DND-41 (cell line): ENCODE measurements around the gene AKAP8.
"Not testable (repeated sequence)": the region's sequence is repeated elsewhere in the genome, so short reads cannot be mapped to it uniquely, and the experiment has no call there.

ENCODE experiments used
- ATAC-seq: fragments of 200-7000 bp; cut with Tn5 transposase; 3 replicates; pipeline ENCODE4 v1.9.1; 2021; ENCODE audit warnings: low read depth; ENCODE audit not compliant: insufficient read depth
- DNase-seq: peaks from one replicate; pipeline ENCODE4 v3.0.0-alpha.2; 2020
- H2AFZ ChIP-seq: 2 replicates; pipeline ENCODE4 v1.6.0; 2012; ENCODE audit warnings: low read depth, low read length
- H3K27ac ChIP-seq: 2 replicates; pipeline ENCODE4 v1.5.1; 2012; ENCODE audit warnings: low read length, inconsistent platforms
- H3K27me3 ChIP-seq: fragments of 200-600 bp; sonication (generic); 2 replicates; pipeline ENCODE4 v1.6.0; 2012; ENCODE audit warnings: low read length, mild to moderate bottlenecking, inconsistent platforms; ENCODE audit not compliant: insufficient read depth, poor library complexity
- H3K36me3 ChIP-seq: 2 replicates; pipeline ENCODE4 v1.5.1; 2012; ENCODE audit warnings: low read length, inconsistent platforms; ENCODE audit not compliant: insufficient read depth
- H3K4me1 ChIP-seq: 2 replicates; pipeline ENCODE4 v1.5.1; 2012; ENCODE audit warnings: mild to moderate bottlenecking, low read length; ENCODE audit not compliant: insufficient read depth
- H3K4me2 ChIP-seq: 2 replicates; pipeline ENCODE4 v1.6.0; 2012; ENCODE audit warnings: mild to moderate bottlenecking, moderate library complexity, low read length, inconsistent platforms; ENCODE audit not compliant: insufficient read depth
- H3K4me3 ChIP-seq, 2 experiments: fragments of 200-600 bp in 1 of 2; shearing (Covaris generic) in 1 of 2; 2 replicates each; pipeline ENCODE4 v1.5.1; 2012 to 2016; ENCODE audit warnings: inconsistent platforms in 2 of 2, low read length in 2 of 2, mild to moderate bottlenecking in 2 of 2, low read depth in 1 of 2, moderate library complexity in 1 of 2
- H3K79me2 ChIP-seq: 2 replicates; pipeline ENCODE4 v1.6.0; 2012; ENCODE audit warnings: low read length, inconsistent platforms; ENCODE audit not compliant: insufficient read depth
- H3K9ac ChIP-seq: 2 replicates; pipeline ENCODE4 v1.6.0; 2012; ENCODE audit warnings: low read depth, mild to moderate bottlenecking, inconsistent platforms, low read length, moderate library complexity
- H3K9me3 ChIP-seq: 2 replicates; pipeline ENCODE4 v1.5.1; 2012; ENCODE audit warnings: low read length, moderate library complexity, mild to moderate bottlenecking, inconsistent platforms; ENCODE audit not compliant: insufficient read depth, severe bottlenecking
- H4K20me1 ChIP-seq: 2 replicates; pipeline ENCODE4 v1.6.0; 2012; ENCODE audit warnings: low read length; ENCODE audit not compliant: insufficient read depth
- EZH2 ChIP-seq: IDR thresholded peaks from 3 replicates; pipeline ENCODE4 v1.6.1; 2012; ENCODE audit warnings: borderline replicate concordance, low read depth, mild to moderate bottlenecking, moderate library complexity, low read length, inconsistent platforms; ENCODE audit not compliant: severe bottlenecking
- TF ChIP-seq, protein P1 (sequence below): IDR thresholded peaks from 2 replicates; pipeline ENCODE4 v1.5.1; 2012; ENCODE audit warnings: borderline replicate concordance, low read length, moderate library complexity, mild to moderate bottlenecking; ENCODE audit not compliant: poor library complexity, severe bottlenecking; ENCODE audit errors: extremely low read depth

Gene AKAP8

DNA sequence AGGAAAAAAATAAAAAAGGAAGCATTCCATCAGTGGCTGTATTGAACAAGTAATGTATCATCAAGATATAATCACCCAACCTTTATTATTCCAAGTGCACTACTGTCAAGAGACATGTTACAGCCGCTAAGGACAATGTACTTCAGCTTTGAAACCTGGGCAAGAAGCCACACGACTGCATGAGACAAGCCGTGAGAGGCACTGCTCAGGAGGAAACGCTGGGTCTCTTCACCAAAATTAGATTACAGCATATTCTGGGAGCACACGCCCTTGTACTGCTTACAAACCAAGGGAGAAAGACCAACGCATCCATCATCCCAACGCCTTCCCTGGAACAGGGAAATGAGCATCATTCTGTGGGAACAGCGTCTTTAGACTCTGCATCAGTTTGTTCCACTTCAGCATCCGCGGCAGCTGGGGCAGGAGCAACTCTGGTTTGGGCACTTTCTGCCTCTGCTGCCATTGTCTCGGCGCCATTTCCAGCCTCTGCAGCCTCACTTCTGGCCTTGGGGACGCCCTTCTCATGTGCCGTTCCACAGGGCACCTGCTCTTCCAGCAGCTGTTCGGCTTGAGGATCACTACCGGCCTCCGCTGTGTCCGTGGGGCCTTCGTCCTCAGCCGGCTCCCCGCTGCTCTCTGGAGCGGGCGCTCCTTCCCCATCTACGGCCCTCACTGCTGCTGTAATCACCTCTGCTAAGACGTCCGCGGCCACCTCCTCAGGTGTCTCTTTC lies 24.9 kb downstream of the AKAP8 start:
- Histone ChIP-seq H3K9ac (no peak overlapping the region), H3K27ac (no peak overlapping the region), H3K27me3 (no peaks in the 10 kb centered on the region), H3K4me1 (no peaks in the 10 kb centered on the region), H3K4me3 (no peak overlapping the region), H4K20me1 (0 out of 2 replicates have a peak, but pooled peaks cover 5% of the 10 kb centered on the region), H3K4me2 (no peak overlapping the region), H2AFZ (no peak overlapping the region), H3K79me2 (peaks cover 4% of the 10 kb centered on the region; the same call in 1 of the 2 replicates), H3K36me3 (peaks cover 63% of the 10 kb centered on the region), H3K9me3 (no peaks in the 10 kb centered on the region)
- no peak for ATAC-seq
- DNase-seq: no peak
- no peak for TF ChIP-seq EZH2
- TF ChIP-seq, protein P1, sequence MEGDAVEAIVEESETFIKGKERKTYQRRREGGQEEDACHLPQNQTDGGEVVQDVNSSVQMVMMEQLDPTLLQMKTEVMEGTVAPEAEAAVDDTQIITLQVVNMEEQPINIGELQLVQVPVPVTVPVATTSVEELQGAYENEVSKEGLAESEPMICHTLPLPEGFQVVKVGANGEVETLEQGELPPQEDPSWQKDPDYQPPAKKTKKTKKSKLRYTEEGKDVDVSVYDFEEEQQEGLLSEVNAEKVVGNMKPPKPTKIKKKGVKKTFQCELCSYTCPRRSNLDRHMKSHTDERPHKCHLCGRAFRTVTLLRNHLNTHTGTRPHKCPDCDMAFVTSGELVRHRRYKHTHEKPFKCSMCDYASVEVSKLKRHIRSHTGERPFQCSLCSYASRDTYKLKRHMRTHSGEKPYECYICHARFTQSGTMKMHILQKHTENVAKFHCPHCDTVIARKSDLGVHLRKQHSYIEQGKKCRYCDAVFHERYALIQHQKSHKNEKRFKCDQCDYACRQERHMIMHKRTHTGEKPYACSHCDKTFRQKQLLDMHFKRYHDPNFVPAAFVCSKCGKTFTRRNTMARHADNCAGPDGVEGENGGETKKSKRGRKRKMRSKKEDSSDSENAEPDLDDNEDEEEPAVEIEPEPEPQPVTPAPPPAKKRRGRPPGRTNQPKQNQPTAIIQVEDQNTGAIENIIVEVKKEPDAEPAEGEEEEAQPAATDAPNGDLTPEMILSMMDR: no peak

DNA sequence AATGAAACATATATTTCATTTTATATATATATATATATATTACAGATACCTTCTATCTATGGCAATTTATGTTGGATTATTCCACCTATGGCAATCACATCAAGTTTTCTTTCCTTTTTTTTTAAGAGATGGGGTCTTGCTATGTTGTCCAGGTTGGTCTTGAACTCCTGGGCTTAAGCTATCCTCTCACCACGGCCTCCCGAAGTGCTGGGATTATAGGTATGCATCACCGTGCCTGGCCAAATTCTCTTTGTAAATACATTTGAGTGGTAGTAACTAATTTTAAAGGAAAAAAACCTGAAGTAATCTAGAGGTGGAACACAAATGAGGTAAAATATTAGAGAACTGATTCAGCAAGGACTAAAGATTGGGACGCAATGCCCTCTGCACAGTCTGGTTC lies 25.7 kb downstream of the AKAP8 start:
- ATAC-seq: no peak
- Histone ChIP-seq H3K79me2 (peaks cover 4% of the 10 kb centered on the region; the same call in 1 of the 2 replicates), H3K4me1 (no peaks in the 10 kb centered on the region), H3K27me3 (no peaks in the 10 kb centered on the region), H2AFZ (no peak overlapping the region), H4K20me1 (0 out of 2 replicates have a peak, but pooled peaks cover 5% of the 10 kb centered on the region), H3K4me3 (no peak overlapping the region), H3K27ac (no peak overlapping the region), H3K9me3 (no peaks in the 10 kb centered on the region), H3K9ac (no peak overlapping the region), H3K36me3 (peaks cover 55% of the 10 kb centered on the region), H3K4me2 (no peak overlapping the region)
- DNase-seq: no peak
- TF ChIP-seq, protein P1: no peak
- no peak for TF ChIP-seq EZH2

DNA sequence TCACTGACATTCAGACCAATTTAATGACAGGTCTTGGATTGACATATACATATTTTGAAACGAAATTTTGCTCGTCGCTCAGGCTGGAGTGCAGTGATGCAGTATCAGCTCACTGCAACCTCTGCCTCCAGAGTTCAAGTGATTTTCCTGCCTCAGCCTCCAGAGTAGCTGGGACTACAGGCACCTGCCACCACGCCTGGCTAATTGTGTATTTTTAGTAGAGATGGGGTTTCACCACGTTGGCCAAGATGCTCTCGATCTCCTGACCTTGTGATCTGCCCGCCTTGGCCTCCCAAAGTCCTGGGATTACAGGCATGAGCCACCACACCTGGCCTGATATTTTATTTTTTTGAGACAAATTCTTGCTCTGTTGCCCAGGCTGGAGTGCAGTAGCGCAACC lies 27.1 kb downstream of the AKAP8 start:
- H3K9me3 ChIP-seq, H3K4me2 ChIP-seq, H3K9ac ChIP-seq, H3K27ac ChIP-seq, H3K4me3 ChIP-seq, H3K27me3 ChIP-seq, H2AFZ ChIP-seq, H4K20me1 ChIP-seq, DNase-seq, ATAC-seq, H3K79me2 ChIP-seq, H3K4me1 ChIP-seq: not testable (repeated sequence)
- peaks cover 41% of the 10 kb centered on the region for H3K36me3 ChIP-seq

DNA sequence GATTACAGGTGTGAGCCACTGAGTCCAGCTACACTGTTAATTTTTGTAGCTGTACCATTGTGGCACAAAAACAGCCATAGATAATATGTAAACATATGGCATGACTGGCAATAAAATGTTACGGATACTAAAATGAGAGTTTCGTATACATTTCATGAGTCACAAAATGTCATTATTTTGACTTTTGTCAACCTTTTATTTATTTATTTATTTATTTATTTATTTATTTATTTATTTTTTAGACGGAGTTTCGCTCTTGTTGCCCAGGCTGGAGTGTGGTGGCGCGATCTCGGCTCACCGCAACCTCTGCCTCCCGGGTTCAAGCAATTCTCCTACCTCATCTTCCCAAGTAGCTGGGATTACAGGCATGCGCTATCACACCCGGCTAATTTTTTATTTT lies 38.3 kb downstream of the AKAP8 start:
- H4K20me1 ChIP-seq, H3K79me2 ChIP-seq, DNase-seq, ATAC-seq, H3K4me3 ChIP-seq, H3K9me3 ChIP-seq, H3K4me1 ChIP-seq, H3K27ac ChIP-seq, H3K4me2 ChIP-seq, H3K36me3 ChIP-seq, H2AFZ ChIP-seq, H3K9ac ChIP-seq, H3K27me3 ChIP-seq: not testable (repeated sequence)
